G401.6 (cell line): ENCODE data around the gene SAAL1.
"Not testable (repeated sequence)": the region's sequence is repeated elsewhere in the genome, so short reads cannot be mapped to it uniquely, and the experiment has no call there.

Experiments used
- FAIRE-seq: peaks from 2 replicates; lab custom pipeline; 2012; peaks lifted over from hg19 to GRCh38; lab: Jason Lieb, UNC

The SAAL1 gene

DNA sequence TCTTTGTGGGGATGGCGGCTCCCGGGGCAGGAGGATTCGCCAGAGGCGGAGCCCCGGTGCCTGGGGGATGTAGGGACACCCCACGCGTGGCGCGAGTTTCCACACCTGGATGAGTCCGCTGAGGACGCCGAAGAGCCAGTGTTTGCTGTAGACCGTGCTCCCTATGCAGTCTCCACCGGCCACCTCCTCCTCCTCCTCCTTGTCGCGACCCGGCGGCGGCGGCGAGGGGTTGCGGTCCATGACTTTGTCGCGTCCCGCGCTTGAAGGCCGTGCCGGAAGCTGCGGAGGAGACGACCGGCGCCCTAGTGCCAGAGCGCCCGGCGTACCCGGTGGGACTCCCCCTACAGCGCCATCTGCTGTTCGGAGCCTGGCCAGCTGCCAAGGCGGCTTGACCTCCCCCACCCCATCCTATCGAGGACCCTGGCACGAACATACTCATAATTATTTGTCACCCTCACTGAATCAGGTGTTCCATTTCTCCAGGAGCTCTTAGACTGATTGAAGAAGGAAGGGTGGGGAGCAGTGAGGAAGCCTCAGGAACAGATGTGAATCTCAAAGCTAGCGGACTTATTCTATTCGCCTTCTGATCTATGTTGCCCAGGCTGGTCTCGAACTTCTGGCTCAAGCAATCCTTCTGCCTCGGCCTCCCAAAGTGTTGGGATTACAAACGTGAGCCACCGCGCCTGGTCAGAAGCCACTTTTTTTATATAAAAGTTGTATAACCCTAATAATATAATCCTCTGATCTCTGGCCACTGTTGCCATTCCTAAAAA lies at the start of gene SAAL1:
Gene SAAL1, minus strand, starts transcription at position 281 of the 773 bp plus-strand sequence. Its CDS starts 41 bp downstream, at position 240.
- FAIRE-seq = peak; percentile 6

DNA sequence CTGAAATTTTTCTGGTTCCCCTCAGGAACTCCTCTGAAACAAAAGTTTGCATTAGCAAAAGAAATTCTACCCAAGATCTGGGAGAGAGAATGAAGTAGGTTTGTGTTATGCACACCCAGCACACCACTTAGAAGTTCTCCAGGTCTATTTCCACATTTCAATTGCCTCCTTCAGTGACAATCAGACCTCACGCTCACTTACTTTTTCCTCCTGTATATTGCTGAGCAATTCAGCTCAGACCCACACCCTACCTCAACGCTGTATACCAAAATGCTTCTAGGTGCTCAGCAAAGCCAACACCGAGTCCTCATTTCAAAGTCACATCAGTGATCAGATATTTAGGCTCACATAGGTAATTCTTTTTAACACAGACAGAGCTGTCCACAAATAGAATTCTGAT lies 45.7 kb upstream of the SAAL1 start:
- no peak for FAIRE-seq

GRCh38 chr11:18145837-18146236 lies 40.0 kb upstream of the SAAL1 start:
- FAIRE-seq = no peak

GRCh38 chr11:18145025-18145424 lies 39.1 kb upstream of the SAAL1 start:
- no peak for FAIRE-seq

DNA sequence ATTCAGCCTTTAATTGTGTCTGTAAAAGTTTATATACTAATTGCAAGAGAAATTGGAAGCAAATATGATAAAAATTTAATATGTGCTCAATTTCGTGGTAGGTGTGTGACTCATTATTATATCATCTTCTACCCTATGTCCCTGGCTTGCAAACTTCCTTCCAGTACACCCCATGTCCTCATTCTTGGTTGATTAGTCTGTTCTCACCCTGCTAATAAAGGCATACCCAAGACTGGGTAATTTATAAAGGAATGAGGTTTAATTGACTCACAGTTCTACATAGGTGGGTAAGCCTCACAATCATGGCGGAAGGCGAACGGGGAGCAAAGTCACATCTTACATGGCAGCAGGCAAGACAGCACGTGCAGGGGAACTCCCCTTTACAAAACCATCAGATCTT lies 38.4 kb upstream of the SAAL1 start:
- FAIRE-seq = no peak

- FAIRE-seq = no peak
Measured at GRCh38 chr11:18140145-18140544, 34.3 kb upstream of the SAAL1 start.

GRCh38 chr11:18137186-18137800 lies 31.4 kb upstream of the SAAL1 start:
- FAIRE-seq = no peak

DNA sequence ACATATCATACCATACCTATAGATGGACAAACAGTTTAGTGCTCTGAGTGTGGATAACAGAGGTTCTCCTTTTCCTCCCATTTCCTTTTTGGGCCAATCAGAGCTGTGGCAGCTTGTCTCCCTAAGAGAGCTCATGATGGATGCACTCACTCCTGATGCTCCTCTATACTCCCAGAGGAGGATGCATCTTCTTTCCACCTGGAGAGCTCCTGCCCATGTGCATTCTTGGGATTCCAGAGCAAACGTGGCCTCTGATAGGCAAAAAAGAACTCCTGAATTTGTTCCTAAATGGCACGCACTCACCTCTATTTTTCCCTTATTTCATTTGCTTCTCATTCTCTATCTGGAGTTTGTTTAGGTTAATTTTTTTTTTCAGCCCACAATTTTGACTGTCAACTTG lies 29.4 kb upstream of the SAAL1 start:
- FAIRE-seq = no peak

GRCh38 chr11:18132341-18132740 lies 26.5 kb upstream of the SAAL1 start, which contains the start of gene MRGPRX3:
Gene MRGPRX3, plus strand, starts transcription at chr11:18132571. Its CDS starts 4,632 bp downstream, at chr11:18137203.
- FAIRE-seq = no peak

GRCh38 chr11:18131115-18131514 lies 25.2 kb upstream of the SAAL1 start:
- not testable (repeated sequence) for FAIRE-seq

- FAIRE-seq = not testable (repeated sequence)
Measured at GRCh38 chr11:18121331-18121828, 15.5 kb upstream of the SAAL1 start.

DNA sequence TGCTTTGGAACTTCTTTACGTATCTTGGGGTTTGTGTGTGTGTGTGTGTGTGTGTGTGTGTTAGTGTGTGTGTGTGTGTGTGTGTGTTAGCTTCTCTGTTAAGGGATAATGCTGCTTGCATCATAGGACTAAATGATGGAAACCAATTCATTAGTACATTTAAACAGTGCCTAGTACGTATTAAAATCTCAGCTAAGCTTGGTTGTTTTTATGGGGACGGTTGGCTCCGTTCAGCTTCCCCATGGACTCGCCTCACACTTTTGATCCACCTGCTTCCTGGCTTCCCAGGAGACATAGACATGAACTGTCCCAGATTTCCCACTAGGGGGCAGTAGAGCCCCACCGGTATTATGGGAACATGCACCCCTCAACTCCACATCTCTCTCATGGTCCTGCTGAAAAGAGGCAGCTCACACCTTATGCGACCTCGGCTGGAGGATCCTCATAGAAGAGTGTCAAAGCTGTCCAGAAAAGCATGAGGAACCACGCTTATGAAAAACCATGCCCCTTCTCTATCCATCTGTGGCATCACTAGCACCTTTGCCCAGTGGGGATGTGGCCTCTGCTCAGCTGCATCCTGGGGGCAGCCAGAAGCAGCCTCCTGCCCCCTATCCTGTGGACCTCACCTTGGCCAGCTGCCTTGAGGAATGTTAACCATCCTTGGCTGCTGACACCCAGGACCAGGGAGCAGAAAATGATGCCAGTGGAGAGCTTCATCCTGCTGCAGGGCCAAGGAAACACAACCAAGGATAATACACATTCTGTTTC lies 9.7 kb upstream of the SAAL1 start:
- no peak for FAIRE-seq

DNA sequence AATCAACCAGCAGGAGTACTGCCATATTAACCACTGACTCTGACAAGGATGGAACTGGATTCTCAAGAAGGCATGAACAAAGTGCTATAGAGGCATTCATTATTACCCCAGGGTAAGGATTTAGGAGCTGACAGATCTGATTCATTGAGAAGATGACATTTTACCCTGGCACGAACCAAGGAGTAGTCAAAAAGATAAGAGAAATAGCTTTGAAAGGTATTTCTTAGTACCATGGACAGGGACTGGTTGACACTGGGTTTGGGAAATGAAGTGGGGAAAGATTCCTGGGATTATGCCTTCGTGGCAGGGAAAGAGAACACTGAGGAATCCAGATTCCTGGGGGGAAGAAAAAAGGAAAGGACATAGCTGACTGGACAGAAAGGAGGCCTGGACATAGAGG lies 5.1 kb upstream of the SAAL1 start:
- no peak for FAIRE-seq

GRCh38 chr11:18108254-18108653 lies 2.4 kb upstream of the SAAL1 start:
- FAIRE-seq = no peak

DNA sequence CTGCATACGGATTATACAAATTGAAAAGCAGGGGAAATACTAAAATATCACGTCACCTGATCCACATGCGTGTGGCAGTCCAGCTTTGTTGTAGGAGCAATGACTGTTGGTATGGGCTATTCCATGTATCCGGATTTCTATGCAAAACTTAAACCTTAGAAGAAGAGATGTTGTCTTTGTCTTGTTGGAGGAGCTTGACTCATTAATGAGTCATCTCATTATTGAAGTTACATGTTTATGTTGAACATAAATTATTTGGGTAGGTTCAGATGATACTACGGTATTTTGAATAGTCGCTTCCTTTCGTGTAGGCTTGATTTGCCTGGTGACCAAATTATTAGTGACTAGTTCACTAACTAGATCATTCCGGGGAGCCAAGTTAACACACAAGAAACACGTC lies 806 bp upstream of the SAAL1 start:
- no peak for FAIRE-seq

GRCh38 chr11:18105086-18105801 lies 638 bp downstream of the SAAL1 start:
- FAIRE-seq = no peak

- FAIRE-seq = no peak
Measured at GRCh38 chr11:18100926-18101656, 4.8 kb downstream of the SAAL1 start.

GRCh38 chr11:18093959-18094358 lies 11.9 kb downstream of the SAAL1 start:
- no peak for FAIRE-seq

DNA sequence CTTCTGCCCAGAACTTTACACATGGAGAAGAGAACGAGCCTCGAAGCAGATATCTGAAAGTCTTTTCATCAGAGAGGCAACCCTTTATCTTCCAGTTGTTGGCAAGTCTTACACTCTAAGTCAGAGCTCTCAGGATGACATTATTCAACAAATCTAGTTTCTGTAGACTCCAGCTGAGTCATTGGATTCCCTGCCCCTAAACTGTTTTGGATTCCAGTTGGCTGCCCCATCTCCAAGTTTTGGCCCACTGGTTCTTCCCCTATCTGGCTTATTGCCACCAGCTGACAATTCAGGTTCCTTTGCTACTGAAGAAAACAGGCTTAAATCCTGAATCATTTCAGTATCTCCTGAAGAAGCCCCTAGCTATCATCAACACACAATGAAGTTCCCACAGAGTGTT lies 14.2 kb downstream of the SAAL1 start:
- FAIRE-seq = no peak

DNA sequence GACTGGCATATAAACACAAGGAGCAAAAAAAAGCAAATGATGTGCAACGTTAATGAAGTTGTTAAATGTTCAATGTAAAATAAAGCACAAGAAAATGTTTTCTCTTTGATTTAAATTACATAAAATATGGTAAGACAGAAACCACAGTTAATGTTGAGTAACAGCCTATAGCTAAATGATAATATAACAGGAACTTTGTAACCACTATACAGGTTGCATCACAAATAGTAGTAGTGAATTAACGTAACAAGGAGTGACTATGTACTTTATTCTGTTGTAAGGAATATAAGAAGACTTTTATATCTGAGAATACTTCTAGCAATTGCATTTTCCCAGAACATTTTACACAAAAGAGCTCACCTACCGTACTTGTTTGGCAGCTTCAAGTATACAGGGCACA lies 16.9 kb downstream of the SAAL1 start:
- FAIRE-seq = no peak

GRCh38 chr11:18088366-18088765 lies 17.5 kb downstream of the SAAL1 start:
- FAIRE-seq = no peak

- FAIRE-seq = no peak
Measured at GRCh38 chr11:18081551-18081950, 24.3 kb downstream of the SAAL1 start.
